ENCODE measurements around the gene SLC36A1.

Gene SLC36A1

GRCh38 chr5:151427258-151427657, 20.1 kb upstream of the SLC36A1 start:
- H3K27me3 ChIP-seq (ENCODE audit: insufficient read depth, low read length), result no peaks in the 10 kb centered on the region
- no peak overlapping the region for H3K9ac ChIP-seq (ENCODE audit: low read depth, low read length)

DNA sequence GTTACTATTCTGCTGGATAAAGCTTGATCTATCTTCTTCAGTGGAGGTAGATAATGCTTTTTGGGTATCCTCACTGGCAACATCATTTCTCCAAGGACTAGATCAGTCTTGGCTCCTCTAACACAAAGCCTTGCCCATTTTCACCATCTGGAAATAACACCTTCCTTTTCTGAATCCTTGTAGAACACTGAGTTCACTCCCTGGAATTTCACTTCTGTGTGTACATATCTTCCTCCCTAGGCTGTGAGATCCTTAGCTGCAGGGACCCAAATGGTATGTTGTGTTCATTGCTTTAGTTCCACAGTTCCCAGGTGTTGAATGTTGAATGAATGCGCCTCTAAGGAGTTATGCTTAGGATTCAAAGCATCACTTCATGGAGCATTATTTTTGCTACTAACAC, 16.7 kb upstream of the SLC36A1 start:
- Histone ChIP-seq H3K36me3 (ENCODE audit: insufficient read depth, low read depth, low read length) (no peaks in the 10 kb centered on the region), H3K9me3 (ENCODE audit: insufficient read depth, low read depth, low read length) (no peaks in the 10 kb centered on the region), H3K4me1 (ENCODE audit: insufficient read depth, low read length) (peaks cover 2% of the 10 kb centered on the region; the same call in 1 of the 2 replicates), H3K27me3 (ENCODE audit: insufficient read depth, low read length) (no peaks in the 10 kb centered on the region), H3K9ac (ENCODE audit: low read depth, low read length) (no peak overlapping the region), H3K4me3 (ENCODE audit: low read length) (no peak overlapping the region), H3K27ac (ENCODE audit: low read length) (no peak overlapping the region)

More at GRCh38 chr5:151427258-151427657, 20.1 kb upstream of the SLC36A1 start:
- Histone ChIP-seq H3K36me3 (ENCODE audit: insufficient read depth, low read depth, low read length) (no peaks in the 10 kb centered on the region), H3K4me3 (ENCODE audit: low read length) (no peak overlapping the region), H3K9me3 (ENCODE audit: insufficient read depth, low read depth, low read length) (no peaks in the 10 kb centered on the region), H3K27ac (ENCODE audit: low read length) (no peak overlapping the region), H3K4me1 (ENCODE audit: insufficient read depth, low read length) (peaks cover 9% of the 10 kb centered on the region; the same call in 1 of the 2 replicates)

GRCh38 chr5:151431666-151432065, 15.7 kb upstream of the SLC36A1 start:
- Histone ChIP-seq H3K36me3 (ENCODE audit: insufficient read depth, low read depth, low read length) (no peaks in the 10 kb centered on the region), H3K4me3 (ENCODE audit: low read length) (no peak overlapping the region), H3K27me3 (ENCODE audit: insufficient read depth, low read length) (no peaks in the 10 kb centered on the region), H3K9ac (ENCODE audit: low read depth, low read length) (no peak overlapping the region), H3K4me1 (ENCODE audit: insufficient read depth, low read length) (no peaks in the 10 kb centered on the region), H3K27ac (ENCODE audit: low read length) (no peak overlapping the region), H3K9me3 (ENCODE audit: insufficient read depth, low read depth, low read length) (no peaks in the 10 kb centered on the region)

DNA sequence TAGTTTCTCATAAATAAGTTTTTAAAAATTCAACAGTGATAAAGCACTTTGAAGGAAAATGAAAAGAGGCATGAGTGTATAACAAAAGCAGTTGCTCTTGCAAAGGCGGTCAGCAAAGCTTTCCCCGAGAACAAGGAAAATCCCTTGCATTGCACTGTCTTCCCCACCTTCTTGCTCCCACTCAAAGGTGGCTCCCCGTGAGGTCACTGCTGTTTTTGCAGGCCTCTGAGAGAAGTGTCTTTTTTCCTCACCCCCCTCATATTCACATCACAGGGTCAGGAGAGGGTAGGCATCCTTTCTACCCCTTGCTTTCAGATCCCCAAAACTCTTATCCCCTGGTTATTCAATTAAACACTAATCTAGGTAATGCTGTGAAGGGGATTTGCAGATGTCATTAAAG, 15.2 kb upstream of the SLC36A1 start:
- Histone ChIP-seq H3K4me3 (ENCODE audit: low read length) (no peak overlapping the region), H3K27ac (ENCODE audit: low read length) (no peak overlapping the region)

GRCh38 chr5:151434570-151435237, 12.7 kb upstream of the SLC36A1 start:
- no peaks in the 10 kb centered on the region for H3K36me3 ChIP-seq (ENCODE audit: insufficient read depth, low read depth, low read length)
- no peak overlapping the region for H3K27ac ChIP-seq (ENCODE audit: low read length)
- no peaks in the 10 kb centered on the region for H3K9me3 ChIP-seq (ENCODE audit: insufficient read depth, low read depth, low read length)
- H3K9ac ChIP-seq (ENCODE audit: low read depth, low read length), result no peak overlapping the region
- no peaks in the 10 kb centered on the region for H3K27me3 ChIP-seq (ENCODE audit: insufficient read depth, low read length)
- H3K4me1 ChIP-seq (ENCODE audit: insufficient read depth, low read length), result no peaks in the 10 kb centered on the region
- no peak overlapping the region for H3K4me3 ChIP-seq (ENCODE audit: low read length)

More for the DNA sequence above, 15.2 kb upstream of the SLC36A1 start:
- no peaks in the 10 kb centered on the region for H3K27me3 ChIP-seq (ENCODE audit: insufficient read depth, low read length)
- no peak overlapping the region for H3K9ac ChIP-seq (ENCODE audit: low read depth, low read length)
- H3K9me3 ChIP-seq (ENCODE audit: insufficient read depth, low read depth, low read length), result no peaks in the 10 kb centered on the region
- no peaks in the 10 kb centered on the region for H3K36me3 ChIP-seq (ENCODE audit: insufficient read depth, low read depth, low read length)
- no peaks in the 10 kb centered on the region for H3K4me1 ChIP-seq (ENCODE audit: insufficient read depth, low read length)

DNA sequence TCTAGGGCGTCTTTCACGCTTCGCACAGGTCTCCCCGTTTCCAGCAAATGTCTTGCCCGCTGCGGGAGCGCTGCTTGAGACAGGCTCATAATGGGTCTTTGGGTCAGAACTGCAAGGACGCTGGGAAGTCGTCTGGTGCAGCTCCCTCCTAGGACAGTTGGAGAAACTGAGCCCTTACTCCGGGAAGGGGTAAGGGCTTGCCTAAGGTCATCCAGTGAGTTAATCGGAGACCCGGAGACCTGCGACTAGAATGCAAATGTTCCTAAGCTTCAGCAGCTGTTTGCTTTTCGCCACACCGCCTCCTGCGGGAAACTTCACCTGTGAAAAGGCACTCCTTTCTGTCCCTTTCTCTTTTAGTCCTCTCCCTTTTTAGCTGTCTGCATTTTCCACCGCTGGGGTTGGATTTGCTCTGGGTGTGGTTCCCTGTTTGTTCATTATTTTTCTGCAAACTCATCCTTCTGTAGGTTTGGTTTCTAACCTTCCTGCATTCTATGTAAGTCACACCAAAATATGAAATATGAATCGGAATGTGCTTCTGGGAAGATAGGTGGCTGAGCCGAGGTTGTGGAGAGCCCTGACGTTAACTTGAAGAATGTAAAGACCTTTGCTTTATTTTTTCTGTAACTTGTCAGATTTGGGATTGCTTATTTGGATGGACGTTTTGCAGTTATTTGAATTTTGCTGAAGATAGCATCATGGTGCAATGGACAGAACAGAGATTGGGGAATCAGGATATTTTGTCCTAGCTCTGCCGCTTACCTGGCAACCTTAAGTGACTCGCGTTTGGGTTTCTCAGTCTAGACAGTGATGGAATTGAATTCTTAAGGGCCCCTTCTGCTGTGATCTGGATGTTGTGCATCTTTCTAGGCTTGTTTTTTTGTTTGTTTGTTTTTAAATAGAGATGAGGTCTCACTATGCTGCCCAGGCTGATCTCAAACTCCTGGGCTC, 909 bp downstream of the SLC36A1 start:
- Histone ChIP-seq H3K4me3 (ENCODE audit: low read length) (peak overlapping the region; percentile 76), H3K36me3 (ENCODE audit: insufficient read depth, low read depth, low read length) (no peaks in the 10 kb centered on the region), H3K27me3 (ENCODE audit: insufficient read depth, low read length) (no peaks in the 10 kb centered on the region), H3K9me3 (ENCODE audit: insufficient read depth, low read depth, low read length) (no peaks in the 10 kb centered on the region), H3K4me1 (ENCODE audit: insufficient read depth, low read length) (peaks cover 10% of the 10 kb centered on the region; the same call in 1 of the 2 replicates), H3K27ac (ENCODE audit: low read length) (no peak overlapping the region), H3K9ac (ENCODE audit: low read depth, low read length) (peak overlapping the region; percentile 66; the same call in 1 of the 2 replicates)

- Histone ChIP-seq H3K36me3 (ENCODE audit: insufficient read depth, low read depth, low read length) (no peaks in the 10 kb centered on the region), H3K9ac (ENCODE audit: low read depth, low read length) (no peak overlapping the region), H3K9me3 (ENCODE audit: insufficient read depth, low read depth, low read length) (no peaks in the 10 kb centered on the region), H3K4me1 (ENCODE audit: insufficient read depth, low read length) (peaks cover 13% of the 10 kb centered on the region; the same call in 1 of the 2 replicates), H3K27ac (ENCODE audit: low read length) (no peak overlapping the region), H3K27me3 (ENCODE audit: insufficient read depth, low read length) (no peaks in the 10 kb centered on the region), H3K4me3 (ENCODE audit: low read length) (no peak overlapping the region)
Measured at GRCh38 chr5:151449297-151449696, 1.9 kb downstream of the SLC36A1 start.

DNA sequence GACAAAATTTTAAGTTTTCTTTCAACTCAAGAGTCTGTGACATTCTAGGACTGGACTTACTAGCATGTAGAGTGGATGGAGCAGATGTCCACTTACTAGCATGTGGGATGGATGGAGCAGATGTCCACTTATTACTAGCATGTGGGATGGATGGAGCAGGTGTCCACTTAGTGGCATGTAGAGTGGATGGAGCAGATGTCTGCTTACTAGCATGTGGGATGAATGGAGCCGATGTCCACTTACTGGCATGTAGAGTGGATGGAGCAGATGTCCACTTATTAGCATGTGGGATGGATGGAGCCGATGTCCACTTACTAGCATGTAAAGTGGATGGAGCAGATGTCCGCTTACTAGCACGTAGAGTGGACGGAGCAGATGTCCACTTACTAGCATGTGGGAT, 2.4 kb downstream of the SLC36A1 start:
- Histone ChIP-seq H3K4me1 (ENCODE audit: insufficient read depth, low read length) (peaks cover 13% of the 10 kb centered on the region; the same call in 1 of the 2 replicates), H3K9ac (ENCODE audit: low read depth, low read length) (no peak overlapping the region), H3K27ac (ENCODE audit: low read length) (no peak overlapping the region), H3K9me3 (ENCODE audit: insufficient read depth, low read depth, low read length) (no peaks in the 10 kb centered on the region), H3K4me3 (ENCODE audit: low read length) (no peak overlapping the region), H3K36me3 (ENCODE audit: insufficient read depth, low read depth, low read length) (no peaks in the 10 kb centered on the region), H3K27me3 (ENCODE audit: insufficient read depth, low read length) (no peaks in the 10 kb centered on the region)

- Histone ChIP-seq H3K4me3 (ENCODE audit: low read length) (no peak overlapping the region), H3K27me3 (ENCODE audit: insufficient read depth, low read length) (no peaks in the 10 kb centered on the region), H3K36me3 (ENCODE audit: insufficient read depth, low read depth, low read length) (no peaks in the 10 kb centered on the region), H3K9me3 (ENCODE audit: insufficient read depth, low read depth, low read length) (no peaks in the 10 kb centered on the region), H3K27ac (ENCODE audit: low read length) (no peak overlapping the region), H3K9ac (ENCODE audit: low read depth, low read length) (no peak overlapping the region), H3K4me1 (ENCODE audit: insufficient read depth, low read length) (peaks cover 13% of the 10 kb centered on the region; the same call in 1 of the 2 replicates)
Measured at GRCh38 chr5:151450605-151451004, 3.2 kb downstream of the SLC36A1 start.

DNA sequence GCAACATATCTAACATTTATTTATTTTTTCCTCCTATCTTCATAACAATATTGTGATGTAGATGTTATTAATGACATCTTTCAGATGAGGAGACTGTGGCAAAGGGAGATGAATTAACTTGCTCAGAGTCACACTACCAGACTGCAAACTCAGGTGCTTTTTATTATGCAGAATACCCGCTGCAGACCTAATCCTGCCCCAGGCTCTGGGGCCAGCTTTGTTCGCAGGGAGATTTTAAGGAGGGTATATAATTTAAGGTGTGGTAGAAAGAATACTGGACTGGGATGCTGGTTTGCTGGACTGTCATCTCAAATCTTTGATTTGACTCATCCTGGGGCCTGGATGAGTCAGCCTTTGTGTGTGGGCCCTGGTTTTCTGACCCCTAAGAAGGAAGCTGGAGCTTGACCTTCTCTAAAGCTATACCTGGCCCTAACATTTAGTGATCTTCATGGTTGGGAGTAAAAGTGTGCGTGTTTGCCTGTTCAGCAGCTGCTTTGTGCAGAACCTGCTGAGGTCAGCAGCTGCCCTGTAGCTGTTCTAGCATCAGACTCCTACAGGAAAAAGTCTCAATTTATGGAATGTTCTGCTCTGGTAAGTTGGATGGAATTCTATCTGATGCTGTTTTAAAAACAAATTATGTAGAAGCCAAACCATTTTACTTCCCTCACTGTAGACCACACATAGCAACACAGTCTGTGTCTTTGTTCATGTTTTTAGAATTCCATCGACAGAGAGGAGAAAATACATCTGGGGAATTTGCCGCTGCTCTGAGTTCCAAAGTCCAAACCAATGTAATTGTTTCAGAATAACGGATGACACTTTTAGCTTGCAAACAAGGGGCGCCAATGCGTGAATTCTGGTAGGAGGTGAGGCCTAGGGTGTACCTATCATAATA, 4.5 kb downstream of the SLC36A1 start:
- Histone ChIP-seq H3K4me1 (ENCODE audit: insufficient read depth, low read length) (peaks cover 13% of the 10 kb centered on the region; the same call in 1 of the 2 replicates), H3K27me3 (ENCODE audit: insufficient read depth, low read length) (no peaks in the 10 kb centered on the region), H3K9ac (ENCODE audit: low read depth, low read length) (0 out of 2 replicates have a peak overlapping the region, but pooled peaks have one; percentile 31), H3K27ac (ENCODE audit: low read length) (no peak overlapping the region), H3K36me3 (ENCODE audit: insufficient read depth, low read depth, low read length) (no peaks in the 10 kb centered on the region), H3K4me3 (ENCODE audit: low read length) (no peak overlapping the region), H3K9me3 (ENCODE audit: insufficient read depth, low read depth, low read length) (no peaks in the 10 kb centered on the region)

GRCh38 chr5:151454166-151454565, 6.8 kb downstream of the SLC36A1 start:
- Histone ChIP-seq H3K9me3 (ENCODE audit: insufficient read depth, low read depth, low read length) (no peaks in the 10 kb centered on the region), H3K4me1 (ENCODE audit: insufficient read depth, low read length) (peaks cover 10% of the 10 kb centered on the region; the same call in 1 of the 2 replicates), H3K27me3 (ENCODE audit: insufficient read depth, low read length) (no peaks in the 10 kb centered on the region), H3K27ac (ENCODE audit: low read length) (no peak overlapping the region), H3K36me3 (ENCODE audit: insufficient read depth, low read depth, low read length) (no peaks in the 10 kb centered on the region), H3K4me3 (ENCODE audit: low read length) (no peak overlapping the region), H3K9ac (ENCODE audit: low read depth, low read length) (no peak overlapping the region)

Data from iPS-20b (cell line).